Measurements from ENCODE around the gene GPHB5. TPM values are rescaled to one million over a fixed set of nuclear protein-coding genes. Genes with fewer than 3 reads are reported as not detected.

The GPHB5 gene
- total RNA-seq, 1 experiment from 2014 or later: not detected

DNA sequence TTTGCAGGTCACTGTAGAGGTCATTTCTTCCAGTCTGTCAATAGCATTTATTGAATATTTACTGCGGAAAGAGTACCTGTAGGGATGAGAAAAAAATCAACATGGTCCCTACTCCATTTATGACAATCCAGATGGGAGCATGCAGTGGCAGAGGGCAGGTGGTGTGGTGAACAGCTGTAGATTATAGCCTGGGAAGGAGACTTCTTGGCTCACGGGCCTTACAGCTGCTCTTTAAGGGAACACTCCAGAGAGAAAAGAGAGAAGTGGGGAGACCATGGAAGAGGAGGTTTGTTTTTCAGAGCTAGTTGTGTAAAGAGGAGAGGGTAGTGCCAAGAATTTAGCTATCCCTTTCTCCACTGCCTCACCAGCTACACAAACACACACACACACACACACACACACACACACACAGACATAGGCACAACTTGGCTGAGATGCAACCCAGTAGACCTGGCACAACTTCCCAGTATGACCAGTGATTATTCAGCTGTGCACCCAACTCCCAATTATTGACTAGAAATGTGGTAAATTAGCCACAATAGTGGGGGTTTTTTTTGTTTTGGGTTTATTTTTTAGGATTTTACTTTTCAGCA, 41.0 kb downstream of the GPHB5 start:
- no peak for DNase-seq (ENCODE audit: low spot score)
- peaks cover 3% of the 10 kb centered on the region for H3K4me1 ChIP-seq (ENCODE audit: insufficient read depth, low read length, poor library complexity, severe bottlenecking)
- H3K27ac ChIP-seq (ENCODE audit: low read depth, low read length, poor library complexity, severe bottlenecking): no peak overlapping the region
- H3K27me3 ChIP-seq (replicated peaks; ENCODE audit: insufficient read depth, low read depth, low read length, poor library complexity): no peaks in the 10 kb centered on the region
- intact Hi-C loops (cut with micrococcal nuclease; ENCODE audit: unreplicated experiment): loop anchor here (5.0 to 10.0 kb wide), 2 partner anchors 233 to 675 kb away; partner anchors contain the start of gene KCNH5
- no peaks in the 10 kb centered on the region for H3K36me3 ChIP-seq (ENCODE audit: insufficient read depth, low read length, poor library complexity, severe bottlenecking)
- H3K9me3 ChIP-seq (ENCODE audit: low read depth, low read length, poor library complexity, severe bottlenecking): no peaks in the 10 kb centered on the region
- H3K4me3 ChIP-seq (ENCODE audit: low read depth, low read length, poor library complexity, severe bottlenecking): no peak overlapping the region
- no TSS peak for BruUV-seq (replicated peaks)
- ChIA-PET CTCF (no interaction called here), POLR2A (ENCODE audit: low non-redundant PET) (interaction anchor here (0.6 kb wide), 1 partner anchor 203 kb away, joined by 4 read pairs; no protein-coding TSS in a partner anchor)
- TF ChIP-seq, protein P1, sequence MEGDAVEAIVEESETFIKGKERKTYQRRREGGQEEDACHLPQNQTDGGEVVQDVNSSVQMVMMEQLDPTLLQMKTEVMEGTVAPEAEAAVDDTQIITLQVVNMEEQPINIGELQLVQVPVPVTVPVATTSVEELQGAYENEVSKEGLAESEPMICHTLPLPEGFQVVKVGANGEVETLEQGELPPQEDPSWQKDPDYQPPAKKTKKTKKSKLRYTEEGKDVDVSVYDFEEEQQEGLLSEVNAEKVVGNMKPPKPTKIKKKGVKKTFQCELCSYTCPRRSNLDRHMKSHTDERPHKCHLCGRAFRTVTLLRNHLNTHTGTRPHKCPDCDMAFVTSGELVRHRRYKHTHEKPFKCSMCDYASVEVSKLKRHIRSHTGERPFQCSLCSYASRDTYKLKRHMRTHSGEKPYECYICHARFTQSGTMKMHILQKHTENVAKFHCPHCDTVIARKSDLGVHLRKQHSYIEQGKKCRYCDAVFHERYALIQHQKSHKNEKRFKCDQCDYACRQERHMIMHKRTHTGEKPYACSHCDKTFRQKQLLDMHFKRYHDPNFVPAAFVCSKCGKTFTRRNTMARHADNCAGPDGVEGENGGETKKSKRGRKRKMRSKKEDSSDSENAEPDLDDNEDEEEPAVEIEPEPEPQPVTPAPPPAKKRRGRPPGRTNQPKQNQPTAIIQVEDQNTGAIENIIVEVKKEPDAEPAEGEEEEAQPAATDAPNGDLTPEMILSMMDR (conservative IDR thresholded peaks at IDR 0.05; ENCODE audit: low read depth, low read length): no peak
- TF ChIP-seq EZH2 (IDR thresholded peaks at IDR 0.05; ENCODE audit: borderline replicate concordance, low read depth, low read length, poor library complexity, severe bottlenecking): no peak

DNA sequence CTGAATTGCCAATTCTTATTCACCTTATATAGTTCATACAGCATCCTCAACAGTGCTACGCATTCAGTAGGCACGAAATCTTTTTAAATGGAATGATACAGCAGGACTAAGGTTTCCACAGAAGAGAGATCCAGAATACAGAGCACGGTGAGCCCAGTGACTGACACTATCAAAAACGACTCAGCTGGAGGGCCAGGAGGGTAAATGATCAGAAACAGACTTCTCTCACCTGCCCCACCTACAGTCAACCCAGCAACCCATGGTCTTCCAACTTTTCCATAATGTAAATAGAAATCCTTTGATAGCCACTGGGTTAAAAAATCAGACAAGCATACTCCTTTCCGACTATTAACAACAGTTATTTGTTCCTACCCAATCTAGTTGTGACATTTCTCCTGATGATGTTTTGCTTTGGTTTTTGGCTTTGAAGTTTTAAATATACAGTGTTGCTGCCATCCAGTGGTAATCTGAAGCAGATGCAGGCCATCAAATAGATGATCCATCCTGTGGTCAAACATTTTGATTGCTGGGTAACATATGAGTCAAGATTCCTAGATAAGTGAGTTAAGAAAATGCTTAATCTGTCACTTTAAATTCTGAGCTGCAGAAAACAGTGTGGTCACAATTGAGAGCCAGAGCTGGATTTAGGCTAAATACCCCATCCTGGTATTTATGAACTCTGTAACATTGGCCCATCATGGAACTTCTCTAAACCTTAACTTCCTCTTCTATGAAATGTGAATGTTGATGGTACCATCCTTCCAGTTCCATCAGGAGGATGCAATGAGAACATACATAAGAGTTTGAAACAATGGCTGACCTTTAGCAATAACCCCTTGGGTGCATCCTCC, 42.0 kb downstream of the GPHB5 start:
- no TSS peak for BruUV-seq (replicated peaks)
- TF ChIP-seq, protein P1 (conservative IDR thresholded peaks at IDR 0.05; ENCODE audit: low read depth, low read length): peak; percentile 91
- TF ChIP-seq EZH2 (IDR thresholded peaks at IDR 0.05; ENCODE audit: borderline replicate concordance, low read depth, low read length, poor library complexity, severe bottlenecking): no peak
- peak; percentile 75 for DNase-seq (ENCODE audit: low spot score)
- POLR2A ChIA-PET (ENCODE audit: low non-redundant PET): no interaction called here
- H3K27me3 ChIP-seq (replicated peaks; ENCODE audit: insufficient read depth, low read depth, low read length, poor library complexity): no peaks in the 10 kb centered on the region
- H3K36me3 ChIP-seq (ENCODE audit: insufficient read depth, low read length, poor library complexity, severe bottlenecking): no peaks in the 10 kb centered on the region
- H3K27ac ChIP-seq (ENCODE audit: low read depth, low read length, poor library complexity, severe bottlenecking): no peak overlapping the region
- H3K4me1 ChIP-seq (ENCODE audit: insufficient read depth, low read length, poor library complexity, severe bottlenecking): peaks cover 3% of the 10 kb centered on the region
- CTCF ChIA-PET: interaction anchor here (1.0 kb wide), 1 partner anchor 1097 kb away, joined by 3 read pairs; no protein-coding TSS in a partner anchor
- H3K9me3 ChIP-seq (ENCODE audit: low read depth, low read length, poor library complexity, severe bottlenecking): no peaks in the 10 kb centered on the region
- intact Hi-C loops (cut with micrococcal nuclease; ENCODE audit: unreplicated experiment): loop anchor here (1.0 to 10.0 kb wide), 4 partner anchors 102 to 1113 kb away; partner anchors contain the start of gene KCNH5
- H3K4me3 ChIP-seq (ENCODE audit: low read depth, low read length, poor library complexity, severe bottlenecking): no peak overlapping the region

DNA sequence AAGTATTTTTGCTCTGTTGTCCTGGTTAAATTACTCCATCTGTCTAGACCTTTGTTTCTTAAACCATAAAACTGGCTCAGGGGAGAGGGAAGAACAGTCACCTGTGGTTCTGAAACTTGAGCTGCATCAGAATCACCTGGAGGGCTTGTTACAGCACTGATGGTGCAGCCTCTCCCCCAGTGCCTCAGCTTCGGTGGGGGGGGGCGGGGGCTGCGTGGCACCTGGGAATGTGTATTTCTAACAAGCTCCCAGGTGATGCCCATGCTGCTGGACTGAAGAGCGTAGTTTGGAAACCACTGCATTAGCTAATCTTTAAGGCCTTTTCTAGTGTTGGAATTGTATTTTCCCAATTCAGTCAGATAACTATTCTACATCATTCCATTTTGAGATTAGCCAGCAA, 42.7 kb downstream of the GPHB5 start:
- Histone ChIP-seq H3K4me3 (ENCODE audit: low read depth, low read length, poor library complexity, severe bottlenecking) (no peak overlapping the region), H3K27ac (ENCODE audit: low read depth, low read length, poor library complexity, severe bottlenecking) (no peak overlapping the region), H3K9me3 (ENCODE audit: low read depth, low read length, poor library complexity, severe bottlenecking) (no peaks in the 10 kb centered on the region), H3K36me3 (ENCODE audit: insufficient read depth, low read length, poor library complexity, severe bottlenecking) (no peaks in the 10 kb centered on the region), H3K27me3 (replicated peaks; ENCODE audit: insufficient read depth, low read depth, low read length, poor library complexity) (no peaks in the 10 kb centered on the region), H3K4me1 (ENCODE audit: insufficient read depth, low read length, poor library complexity, severe bottlenecking) (peaks cover 3% of the 10 kb centered on the region)
- no peak for TF ChIP-seq EZH2 (IDR thresholded peaks at IDR 0.05; ENCODE audit: borderline replicate concordance, low read depth, low read length, poor library complexity, severe bottlenecking)
- TF ChIP-seq, protein P1 (conservative IDR thresholded peaks at IDR 0.05; ENCODE audit: low read depth, low read length): no peak
- intact Hi-C loops (cut with micrococcal nuclease; ENCODE audit: unreplicated experiment): loop anchor here (1.0 to 10.0 kb wide), 4 partner anchors 102 to 1113 kb away; partner anchors contain the start of gene KCNH5
- ChIA-PET CTCF (interaction anchor here (1.0 kb wide), 1 partner anchor 1097 kb away, joined by 3 read pairs; no protein-coding TSS in a partner anchor), POLR2A (ENCODE audit: low non-redundant PET) (no interaction called here)
- DNase-seq (ENCODE audit: low spot score): no peak
- no TSS peak for BruUV-seq (replicated peaks)
